GM21737 (cell line): ENCODE data around the gene RBPJL.

Source experiments
- ATAC-seq: cut with Tn5 transposase; IDR thresholded peaks from one replicate; pipeline ENCODE4 v1.9.1; 2021; ENCODE audit warnings: mild to moderate bottlenecking, moderate library complexity; ENCODE audit not compliant: unreplicated experiment

The RBPJL gene

DNA sequence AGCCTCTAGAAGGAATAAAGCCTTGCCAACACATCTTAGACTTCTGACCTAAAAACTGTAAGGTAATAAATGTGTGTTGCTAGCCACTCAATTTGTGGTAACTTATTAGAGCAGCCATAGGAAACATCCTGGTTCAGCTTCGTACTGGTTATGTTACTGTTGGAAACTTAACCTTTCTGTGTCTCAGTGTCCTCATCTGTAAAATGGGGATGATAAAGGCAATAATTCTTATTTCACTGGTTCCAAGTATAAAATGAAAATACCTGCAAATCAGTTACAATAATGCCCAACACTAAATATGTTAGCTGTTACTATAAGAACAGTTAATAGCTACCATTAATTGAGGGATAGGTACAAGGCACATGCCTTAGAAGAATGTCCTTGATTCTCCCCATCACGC lies 14.3 kb upstream of the RBPJL start:
- no peak for ATAC-seq

DNA sequence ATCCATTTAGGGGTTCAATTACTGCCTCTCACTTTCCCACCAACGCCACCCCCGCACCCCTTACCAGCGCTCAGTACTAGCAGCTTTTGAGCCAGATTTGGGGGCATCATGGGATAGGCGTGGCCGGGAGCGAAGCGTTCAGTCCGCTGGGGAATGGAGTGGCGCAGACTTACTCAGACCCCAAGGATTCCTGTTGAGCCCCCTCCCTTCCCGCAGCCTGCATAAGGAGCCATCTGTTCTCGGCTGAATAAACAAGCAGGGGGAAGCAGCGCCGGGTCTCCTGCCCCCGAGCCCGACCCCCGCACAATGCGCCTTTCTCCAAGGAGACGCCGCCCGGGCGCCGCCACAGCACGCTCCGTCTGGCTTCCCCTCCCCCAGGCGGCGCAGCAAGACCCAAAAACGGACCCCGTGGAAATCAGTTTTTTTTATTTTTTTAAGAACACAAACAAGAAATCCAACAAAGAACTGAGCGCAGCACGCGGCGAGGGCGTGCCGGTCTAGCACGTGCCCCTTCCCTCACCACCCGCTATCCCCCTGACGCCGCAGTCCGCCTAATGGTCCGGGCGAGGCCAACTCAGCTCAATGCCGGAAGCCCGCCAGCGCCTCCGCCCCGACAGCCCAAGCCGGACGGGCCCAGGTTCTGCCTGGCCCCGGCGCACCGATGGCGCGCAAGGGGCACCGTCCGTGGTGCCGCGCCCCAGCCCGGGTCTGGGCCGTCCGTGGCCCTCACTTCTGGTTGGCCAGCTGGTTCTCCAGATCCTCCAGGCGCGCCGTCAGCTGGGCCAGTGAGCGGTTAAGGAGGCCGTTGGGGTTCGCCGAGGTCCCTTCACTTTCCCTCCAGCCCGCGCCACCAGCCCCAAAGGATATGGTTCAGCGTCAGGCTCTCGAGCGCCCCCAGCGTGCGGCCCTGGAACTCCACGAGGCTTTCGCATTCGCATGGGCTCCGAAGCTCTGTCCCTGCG lies 13.3 kb upstream of the RBPJL start:
- no peak for ATAC-seq

DNA sequence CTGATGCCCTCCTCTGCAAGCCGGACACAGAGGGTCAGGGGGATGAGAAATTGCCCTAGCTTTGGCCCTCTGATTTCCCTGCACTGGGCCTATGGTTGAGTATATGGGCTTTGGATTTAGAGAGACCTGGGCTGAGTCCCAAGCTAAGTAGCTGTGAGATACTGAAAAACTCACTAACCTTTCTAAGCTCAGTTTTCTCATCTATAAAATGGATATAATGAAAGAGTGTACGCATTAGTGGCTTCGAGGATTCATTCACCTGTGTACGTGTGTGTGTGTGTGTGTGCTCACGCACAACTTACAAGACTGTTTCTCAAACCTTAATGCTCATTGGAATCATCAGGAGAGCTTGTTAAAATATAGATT lies 12.7 kb upstream of the RBPJL start:
- ATAC-seq, result no peak

DNA sequence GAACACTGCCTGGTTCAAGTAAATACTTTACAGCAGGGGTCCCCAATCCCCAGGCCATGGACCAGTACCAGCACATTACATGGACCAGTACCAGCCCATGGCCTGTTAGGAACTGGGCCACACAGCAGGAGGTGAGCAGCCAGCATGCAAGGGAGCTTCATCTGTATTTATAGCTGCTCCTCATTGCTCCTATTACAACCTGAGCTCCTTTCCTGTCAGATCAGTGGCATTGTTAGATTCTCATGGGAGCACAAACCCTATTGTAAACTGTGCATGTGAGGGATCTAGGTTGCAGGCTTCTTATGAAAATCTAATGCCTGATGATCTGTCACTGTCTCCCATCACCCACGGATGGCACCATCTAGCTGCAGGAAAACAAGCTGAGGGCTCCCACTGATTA lies 12.0 kb upstream of the RBPJL start:
- ATAC-seq, result no peak

DNA sequence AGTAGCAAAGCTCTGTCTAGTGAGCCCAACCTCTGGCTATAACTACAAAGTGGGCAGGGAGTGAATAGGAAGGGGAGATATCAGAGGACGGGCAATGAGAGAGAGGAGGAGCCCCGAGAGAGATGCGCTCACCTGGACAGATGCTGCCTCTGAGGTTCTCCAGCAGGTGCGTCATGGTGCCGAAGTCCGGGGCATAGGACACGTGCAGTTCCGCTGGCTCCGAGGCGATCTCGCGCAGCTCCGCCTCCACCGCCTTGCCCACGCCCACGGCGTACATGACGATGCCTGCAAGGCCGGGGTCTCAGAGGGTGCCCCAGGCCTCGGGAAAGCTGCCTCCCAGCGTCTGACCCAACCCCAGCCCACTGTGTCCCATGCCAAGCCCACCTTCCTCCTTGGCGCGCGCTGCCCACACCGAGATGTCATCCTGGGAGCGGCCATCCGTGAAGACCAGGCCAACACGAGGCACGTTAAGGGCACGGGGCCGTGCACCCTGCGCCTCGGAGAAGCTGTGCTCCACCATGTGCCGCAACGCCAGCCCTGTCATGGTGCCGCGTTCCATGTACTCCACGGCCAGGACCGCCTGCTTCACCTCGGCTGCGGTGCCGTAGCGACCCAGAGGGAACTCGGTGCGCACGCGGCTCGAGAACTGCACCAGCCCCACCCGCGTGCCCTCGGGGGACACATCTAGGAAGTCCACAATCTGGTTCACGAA lies 8.7 kb upstream of the RBPJL start:
- no peak for ATAC-seq

DNA sequence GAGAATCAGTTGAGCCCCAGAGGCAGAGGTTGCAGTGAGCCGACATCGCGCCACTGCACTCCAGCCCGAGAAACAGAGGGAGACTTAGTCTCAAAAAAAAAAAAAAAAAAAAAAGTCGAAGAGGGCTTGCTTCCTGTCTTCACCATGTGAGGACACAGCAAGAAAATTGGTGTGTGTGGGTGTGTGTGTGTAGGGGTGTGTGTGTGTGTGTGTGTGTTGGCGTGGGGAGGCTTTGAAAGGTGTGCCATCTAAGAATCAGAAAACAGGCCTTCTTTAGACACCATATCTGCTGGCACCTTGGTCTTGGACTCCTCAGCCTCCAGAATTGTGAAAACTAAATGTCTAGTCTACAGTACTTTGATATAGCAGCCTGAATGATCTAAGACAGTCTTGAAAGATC lies 6.9 kb upstream of the RBPJL start:
- no peak for ATAC-seq

DNA sequence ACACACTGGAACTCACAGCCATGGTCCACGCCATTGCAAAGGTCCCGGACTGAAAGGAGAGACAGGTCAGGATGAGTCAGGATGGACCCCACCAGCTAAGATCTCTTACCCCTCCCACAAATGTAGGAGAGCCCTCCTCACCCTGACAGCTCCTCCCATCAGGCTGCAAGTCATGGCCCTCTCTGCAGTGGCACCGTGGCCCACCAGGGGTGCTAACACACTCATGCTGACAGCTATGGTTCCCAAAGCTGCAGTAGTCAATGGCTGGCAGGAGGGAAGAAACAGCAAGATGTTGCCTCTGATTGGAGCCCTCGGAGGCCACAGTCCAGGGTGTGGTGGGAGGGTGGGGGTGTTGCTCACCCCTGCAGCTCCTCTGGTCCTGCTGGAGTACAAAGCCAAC lies 5.7 kb upstream of the RBPJL start:
- ATAC-seq, result no peak

DNA sequence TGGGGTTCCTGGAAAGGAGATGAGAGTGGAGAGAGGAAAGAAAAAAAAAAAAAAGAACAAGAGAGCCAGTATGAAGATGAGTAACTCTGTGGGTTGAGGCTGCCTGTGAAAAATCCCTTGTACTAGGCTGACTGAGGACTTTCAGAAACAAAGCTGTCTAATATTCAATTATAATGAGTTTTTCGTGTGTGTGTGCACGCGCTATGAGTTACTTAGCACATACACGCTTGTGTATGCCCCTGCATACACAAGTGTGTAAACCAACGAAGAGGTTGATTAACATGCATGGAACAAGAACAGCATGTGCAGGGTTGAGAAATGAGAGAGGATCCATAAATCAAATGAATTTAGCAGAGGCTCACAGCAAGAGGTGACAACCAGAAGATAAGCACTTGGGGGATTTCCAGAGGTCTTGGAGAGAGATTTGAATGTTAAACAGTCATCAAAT lies 4.8 kb upstream of the RBPJL start:
- no peak for ATAC-seq

DNA sequence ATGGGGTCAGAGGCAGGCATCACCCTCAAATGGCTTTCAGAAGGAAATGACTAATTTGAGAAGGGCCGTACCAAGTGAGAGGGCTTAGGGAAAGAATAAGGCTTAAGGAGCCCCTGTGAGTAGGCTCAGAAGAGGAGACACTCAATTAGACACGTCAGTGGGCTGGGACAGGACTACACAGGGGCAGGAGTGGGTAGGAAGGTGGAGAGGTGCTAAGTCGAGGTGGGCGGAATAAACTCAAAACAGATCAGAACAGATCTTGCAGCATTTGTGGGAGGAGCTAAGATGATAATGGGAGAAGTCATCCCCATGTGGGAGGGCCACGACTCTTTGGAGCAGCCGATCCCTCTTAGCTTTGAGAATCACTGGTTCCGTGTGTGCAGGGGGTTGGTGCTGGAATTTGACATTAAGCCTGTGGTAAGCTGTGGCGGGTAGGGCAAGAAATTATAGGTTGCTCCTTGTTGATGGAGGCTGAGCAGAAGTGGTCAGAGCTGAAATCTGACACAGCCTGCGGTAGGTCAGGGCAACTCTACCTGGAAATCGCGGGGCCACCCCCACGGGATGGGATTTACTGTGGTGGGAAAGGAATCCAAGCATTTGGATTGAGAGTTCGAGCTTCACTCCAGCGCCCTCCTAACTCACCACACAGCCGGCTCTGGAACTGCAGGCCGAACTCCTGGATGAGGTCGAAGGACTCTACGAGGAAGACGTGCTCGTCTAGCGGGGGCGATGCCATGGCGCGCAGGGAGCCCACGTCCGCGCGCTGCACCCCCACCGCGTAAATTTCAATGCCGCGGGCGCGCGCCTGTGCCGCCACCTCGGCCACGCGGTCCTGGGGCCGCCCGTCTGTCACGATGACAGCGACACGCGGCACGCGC lies 2.8 kb upstream of the RBPJL start:
- no peak for ATAC-seq

DNA sequence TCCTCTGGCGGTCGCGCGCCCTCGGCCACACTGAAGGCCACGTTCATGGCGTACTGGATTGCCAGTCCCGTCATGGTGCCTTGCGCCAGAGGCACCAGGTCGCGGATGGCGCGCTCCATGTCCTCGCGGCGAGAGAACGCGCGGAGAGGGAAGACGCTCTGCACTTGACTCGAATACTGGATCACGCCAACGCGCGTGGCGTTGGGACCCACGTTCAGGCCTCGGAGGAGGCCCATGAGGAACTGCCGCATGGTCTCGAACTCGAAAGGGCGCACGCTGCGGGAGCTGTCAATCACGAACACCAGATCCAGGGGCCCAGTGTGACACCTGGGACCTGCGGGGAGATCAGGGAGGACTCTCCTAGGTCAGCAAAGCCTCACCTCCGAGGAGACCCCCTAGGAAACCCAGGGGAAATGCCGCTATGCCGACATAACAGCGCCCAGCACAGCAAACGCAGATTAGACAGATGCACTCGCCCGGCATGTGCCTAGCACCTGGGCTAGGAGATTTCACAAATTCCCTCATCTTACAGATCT lies 2.1 kb upstream of the RBPJL start:
- ATAC-seq, result no peak

DNA sequence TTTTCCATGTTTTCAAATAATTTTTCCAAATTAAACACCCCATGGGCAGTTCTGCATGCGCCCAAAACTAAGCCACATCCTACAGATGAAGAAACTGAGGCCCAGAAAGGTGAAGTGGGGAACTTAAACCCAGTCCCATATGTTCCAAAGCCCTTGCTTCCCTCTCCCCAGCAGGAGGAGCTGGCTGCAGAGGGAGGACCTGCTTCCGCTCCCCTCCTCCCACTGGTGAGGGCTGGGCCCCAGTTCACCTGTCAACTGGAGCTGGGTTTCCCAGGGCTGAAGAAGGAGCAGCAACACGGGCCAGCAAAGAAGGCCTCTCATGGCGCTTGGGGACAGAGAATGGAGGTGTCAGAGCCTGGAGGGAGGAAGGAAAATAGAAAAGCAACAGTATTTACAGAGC lies 1.4 kb upstream of the RBPJL start:
- no peak for ATAC-seq

DNA sequence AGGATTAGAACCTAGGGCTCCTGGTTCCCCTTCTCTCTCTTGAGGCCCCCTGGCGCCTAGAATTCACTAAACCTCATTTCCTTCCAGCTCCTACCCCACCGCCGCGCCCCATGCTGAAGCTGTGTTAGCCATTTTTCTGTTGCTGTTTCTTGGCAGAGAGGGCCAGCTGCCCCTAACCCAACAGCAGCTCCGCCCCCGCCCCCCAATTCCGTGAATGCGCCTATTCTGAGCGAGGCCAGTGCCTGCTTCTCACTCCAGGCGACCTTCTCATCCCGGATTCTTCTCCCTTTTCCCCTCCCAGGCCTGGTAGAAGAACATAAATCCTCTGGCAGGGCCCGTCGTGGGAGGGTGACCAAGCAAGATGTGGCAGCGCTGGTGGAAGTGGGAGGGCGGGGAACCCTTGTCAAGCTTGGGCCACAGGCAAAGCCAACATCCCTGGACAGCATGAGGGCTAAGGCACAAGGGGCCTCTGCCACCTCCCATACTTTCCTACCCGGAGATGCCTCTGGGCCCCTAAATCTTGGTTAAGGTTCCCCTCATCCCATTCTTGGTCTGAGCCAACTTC lies 518 bp downstream of the RBPJL start:
- no peak for ATAC-seq

DNA sequence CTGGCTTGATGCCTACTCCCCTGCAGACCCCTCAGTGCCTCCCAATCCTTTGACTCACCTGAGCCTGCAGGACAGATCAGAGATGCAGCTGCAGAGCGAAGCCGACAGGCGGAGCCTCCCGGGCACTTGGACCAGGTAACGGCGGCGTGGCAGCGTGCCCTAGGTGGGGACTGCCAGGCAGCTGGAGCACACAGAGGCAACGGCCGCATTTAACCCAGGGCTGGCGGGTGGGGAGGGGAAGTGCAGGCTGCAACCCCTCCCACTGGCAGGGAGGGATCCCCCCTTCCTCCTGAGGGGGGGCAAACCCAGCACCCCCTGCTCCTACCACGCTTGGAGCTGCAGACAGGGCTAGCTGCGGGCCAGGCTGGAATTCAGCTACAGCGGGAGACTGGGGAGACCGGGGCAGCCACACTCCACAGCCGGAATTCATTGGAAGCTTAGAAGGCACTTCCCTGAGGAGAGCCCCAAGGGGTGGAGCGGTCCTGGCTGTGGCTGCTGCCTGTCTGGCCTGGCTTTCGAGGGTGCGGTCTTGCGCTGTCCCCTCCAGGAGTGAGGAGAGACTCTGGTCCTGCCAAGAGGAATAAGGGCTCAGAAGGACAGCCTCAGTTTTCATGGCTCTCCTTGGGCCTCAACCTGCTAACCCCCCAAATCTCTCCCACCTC lies 1.6 kb downstream of the RBPJL start, which contains the start of gene MATN4:
Gene MATN4 (minus strand): TSS at position 183 of the 662 bp plus-strand sequence. CDS start 2,717 bp downstream, outside the sequence.
- ATAC-seq, result no peak

DNA sequence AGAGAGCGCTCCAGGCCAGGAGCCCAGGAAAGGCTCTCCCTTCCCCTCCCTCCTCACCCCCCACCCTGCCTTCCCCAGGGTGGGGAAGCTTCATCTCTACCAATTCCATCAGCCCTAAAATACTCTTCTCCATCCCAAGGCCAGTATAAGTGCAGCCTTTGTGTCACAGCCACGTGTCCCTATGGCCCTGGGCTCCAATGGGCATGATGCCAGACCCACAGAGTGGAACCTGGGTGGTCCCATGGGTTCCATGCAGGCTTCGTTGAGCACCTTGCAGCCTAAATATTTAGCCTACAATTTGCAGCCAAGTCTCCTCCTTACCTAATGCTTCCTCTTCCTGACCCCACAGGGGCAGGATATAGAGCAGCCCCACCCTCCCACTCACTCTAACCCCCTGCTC lies 2.4 kb downstream of the RBPJL start:
- ATAC-seq, result no peak

DNA sequence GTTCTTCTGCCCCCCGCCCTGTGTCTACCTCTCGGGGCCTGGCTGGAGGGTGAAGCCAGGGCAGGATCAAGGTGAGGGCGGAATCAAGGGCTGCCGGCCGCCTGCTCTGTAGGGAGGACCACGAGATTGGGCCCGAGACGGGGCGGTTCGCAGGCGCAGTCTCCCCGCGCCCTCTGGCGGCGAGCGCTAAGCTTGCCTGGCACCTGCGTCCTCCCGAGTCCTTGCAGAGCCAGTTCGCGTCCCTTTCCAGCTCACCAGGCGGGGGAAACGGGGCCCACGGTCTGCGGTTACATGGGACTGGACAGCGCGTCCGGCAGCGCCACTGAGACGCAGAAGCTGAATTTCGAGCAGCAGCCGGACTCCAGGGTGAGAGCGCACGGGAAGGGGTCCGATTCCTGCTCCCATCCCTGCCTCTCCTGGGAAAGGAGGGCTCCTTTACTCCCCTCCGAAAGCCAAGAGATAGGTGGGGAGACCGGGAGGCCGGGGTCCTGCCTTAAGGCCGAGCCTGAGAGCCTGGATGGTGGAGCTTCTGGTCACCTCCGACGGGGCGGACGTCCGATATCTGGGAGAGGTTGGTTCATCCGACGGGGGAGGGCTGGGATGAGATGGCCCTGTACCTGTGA lies 5.1 kb downstream of the RBPJL start:
- no peak for ATAC-seq

DNA sequence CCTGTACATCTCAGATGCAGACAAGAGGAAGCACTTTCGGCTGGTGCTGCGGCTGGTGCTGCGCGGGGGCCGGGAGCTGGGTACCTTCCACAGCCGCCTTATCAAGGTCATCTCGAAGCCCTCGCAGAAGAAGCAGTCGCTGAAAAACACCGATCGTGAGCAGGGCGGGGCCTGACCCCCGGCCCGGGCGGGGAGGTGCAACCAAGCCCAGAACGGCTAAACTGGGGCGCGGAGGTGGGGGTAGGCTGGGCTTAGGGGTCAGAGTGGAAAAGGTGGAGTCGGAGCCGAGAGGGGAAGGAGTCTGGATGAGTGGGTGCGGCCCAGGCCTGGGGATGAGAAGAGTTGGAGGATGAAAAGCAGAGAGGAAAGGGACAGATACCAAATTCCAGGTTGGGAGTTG lies 5.6 kb downstream of the RBPJL start:
- ATAC-seq, result no peak

DNA sequence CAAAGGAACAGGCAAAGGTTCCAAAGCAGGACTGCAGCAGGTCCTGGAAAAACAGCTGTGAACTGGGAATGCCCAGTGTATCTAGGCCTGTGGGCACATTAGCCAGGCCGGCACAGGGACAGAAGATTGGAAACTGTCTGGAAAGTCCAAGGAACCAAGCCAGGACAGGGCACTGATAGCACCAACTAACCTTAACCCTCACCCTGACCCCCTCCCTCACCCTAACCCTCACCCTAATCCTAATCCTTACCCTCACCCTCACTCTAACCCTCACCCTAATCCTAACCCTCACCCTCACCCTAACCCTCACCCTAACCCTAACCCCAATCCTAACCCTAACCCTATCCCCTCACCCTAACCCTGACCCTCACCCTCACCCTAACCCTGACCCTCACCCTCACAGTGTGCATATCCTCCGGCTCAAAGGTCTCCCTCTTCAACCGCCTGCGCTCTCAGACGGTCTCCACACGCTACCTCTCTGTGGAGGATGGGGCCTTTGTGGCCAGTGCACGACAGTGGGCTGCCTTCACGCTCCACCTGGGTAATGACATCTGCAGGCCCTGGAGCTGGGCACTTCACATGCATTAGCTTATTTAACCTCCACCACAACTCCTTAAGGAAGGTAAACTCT lies 6.5 kb downstream of the RBPJL start:
- ATAC-seq, result no peak

DNA sequence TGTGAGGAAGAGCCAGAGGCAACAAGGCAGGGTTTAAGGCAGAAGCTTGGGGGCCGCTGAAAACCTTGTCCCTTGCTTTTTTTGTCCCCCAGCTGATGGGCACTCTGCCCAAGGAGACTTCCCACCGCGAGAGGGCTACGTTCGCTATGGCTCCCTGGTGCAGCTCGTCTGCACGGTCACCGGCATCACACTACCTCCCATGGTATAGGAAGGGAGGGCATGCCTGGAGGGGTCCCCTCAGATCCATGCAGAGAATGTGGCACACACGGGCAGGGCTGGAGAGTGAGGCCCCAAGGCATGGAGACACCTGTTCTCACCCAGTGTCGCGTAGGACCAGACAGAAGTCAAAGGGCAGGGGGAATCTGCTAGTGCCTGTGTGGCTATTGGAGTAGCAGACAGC lies 7.3 kb downstream of the RBPJL start:
- no peak for ATAC-seq

DNA sequence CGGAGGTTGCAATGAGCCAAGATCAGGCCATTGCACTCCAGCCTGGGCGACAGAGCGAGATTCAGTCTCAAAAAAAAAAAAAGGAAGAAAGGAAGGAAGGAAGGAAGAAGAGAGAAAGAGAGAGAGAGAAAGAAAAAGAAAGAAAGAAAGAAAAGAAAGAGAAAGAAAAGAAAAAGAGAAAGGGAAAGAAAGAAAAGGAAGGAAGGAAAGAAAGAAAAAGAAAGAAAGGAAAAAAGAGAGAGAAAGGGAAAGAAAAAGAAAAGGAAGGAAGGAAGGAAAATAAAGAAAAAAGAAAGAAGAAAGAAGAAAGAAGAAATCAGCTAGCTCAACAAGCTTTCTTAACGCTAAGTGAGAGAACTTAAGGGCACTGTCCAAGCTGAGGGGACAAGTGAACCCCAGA lies 9.0 kb downstream of the RBPJL start:
- ATAC-seq, result no peak
